Skeletal muscle tissue (tissue), 4 donors: Measurements from ENCODE around the gene MATN4. TPM values are rescaled to one million over a fixed set of nuclear protein-coding genes. Genes with fewer than 3 reads are reported as not detected.
A peak's percentile ranks its signal among the peaks of the same experiment; 100 is the strongest.
"Not testable (repeated sequence)": the region's sequence is repeated elsewhere in the genome, so short reads cannot be mapped to it uniquely, and the experiment has no call there.

Source experiments
- H3K27ac ChIP-seq: one replicate; pipeline ENCODE4 v1.7.0; 2013; ENCODE audit warnings: mild to moderate bottlenecking, low read depth, low read length, inconsistent platforms
- H3K27me3 ChIP-seq, 3 donors: one replicate each; pipeline ENCODE4 v1.7.0; 2013; ENCODE audit warnings: low read length in 3 of 3; ENCODE audit not compliant: control insufficient read depth in 3 of 3, insufficient read depth in 3 of 3
- H3K36me3 ChIP-seq, 3 donors: one replicate each; pipeline ENCODE4 v1.7.0; 2013; ENCODE audit warnings: low read length in 3 of 3; ENCODE audit not compliant: control insufficient read depth in 3 of 3, insufficient read depth in 3 of 3
- H3K4me1 ChIP-seq, 3 donors: one replicate each; pipeline ENCODE4 v1.7.0; 2013; ENCODE audit warnings: low read length in 3 of 3, mild to moderate bottlenecking in 3 of 3; ENCODE audit not compliant: control insufficient read depth in 3 of 3, insufficient read depth in 3 of 3
- H3K4me3 ChIP-seq, 3 donors: one replicate each; pipeline ENCODE4 v1.7.0; 2013; ENCODE audit warnings: low read length in 3 of 3
- H3K9ac ChIP-seq, 3 donors: one replicate each; pipeline ENCODE4 v1.7.0; 2013; ENCODE audit warnings: low read length in 3 of 3, mild to moderate bottlenecking in 3 of 3, moderate library complexity in 2 of 3, low read depth in 1 of 3
- H3K9me3 ChIP-seq, 3 donors: one replicate each; pipeline ENCODE4 v1.7.0; 2013; ENCODE audit warnings: low read length in 3 of 3; ENCODE audit not compliant: control insufficient read depth in 3 of 3
- total RNA-seq: library from RNA; depleted of rRNA; stranded (reverse); fragments of >200 nt; gene quantifications from one replicate; pipeline ENCODE4 v1.2.3, GENCODE V29; 2014
- donor health status: Osteomylitis.

MATN4 gene
- total RNA-seq = 0.52 TPM

- Histone ChIP-seq H3K27ac (no peak within 1 kb of the TSS), H3K36me3 (no peaks in the 10 kb centered on the region), H3K9ac (peak within 1 kb of the TSS in 1 of 3 donors; percentile 33), H3K4me3 (peak within 1 kb of the TSS in 1 of 3 donors; percentile 6), H3K4me1 (peaks cover 8 to 18% (median 10%) of the 10 kb centered on the region in 3 donors), H3K9me3 (no peaks in the 10 kb centered on the region), H3K27me3 (peaks cover 36 to 50% (median 50%) of the 10 kb centered on the region in 3 donors)
Observed at GRCh38 chr20:45308117-45308778, at the start of gene MATN4. TSS of gene MATN4 (minus strand) at chr20:45308299. CDS start at chr20:45305582, 2,717 bp downstream.

GRCh38 chr20:45355209-45356084, 47.3 kb upstream of the MATN4 start:
- Histone ChIP-seq H3K4me1 (peaks cover 27 to 53% (median 34%) of the 10 kb centered on the region in 3 donors), H3K36me3 (no peaks in the 10 kb centered on the region), H3K9me3 (no peaks in the 10 kb centered on the region), H3K4me3 (no peak overlapping the region), H3K27me3 (no peaks in the 10 kb centered on the region), H3K9ac (peak overlapping the region in 1 of 3 donors; percentile 29), H3K27ac (peak overlapping the region; percentile 61)

DNA sequence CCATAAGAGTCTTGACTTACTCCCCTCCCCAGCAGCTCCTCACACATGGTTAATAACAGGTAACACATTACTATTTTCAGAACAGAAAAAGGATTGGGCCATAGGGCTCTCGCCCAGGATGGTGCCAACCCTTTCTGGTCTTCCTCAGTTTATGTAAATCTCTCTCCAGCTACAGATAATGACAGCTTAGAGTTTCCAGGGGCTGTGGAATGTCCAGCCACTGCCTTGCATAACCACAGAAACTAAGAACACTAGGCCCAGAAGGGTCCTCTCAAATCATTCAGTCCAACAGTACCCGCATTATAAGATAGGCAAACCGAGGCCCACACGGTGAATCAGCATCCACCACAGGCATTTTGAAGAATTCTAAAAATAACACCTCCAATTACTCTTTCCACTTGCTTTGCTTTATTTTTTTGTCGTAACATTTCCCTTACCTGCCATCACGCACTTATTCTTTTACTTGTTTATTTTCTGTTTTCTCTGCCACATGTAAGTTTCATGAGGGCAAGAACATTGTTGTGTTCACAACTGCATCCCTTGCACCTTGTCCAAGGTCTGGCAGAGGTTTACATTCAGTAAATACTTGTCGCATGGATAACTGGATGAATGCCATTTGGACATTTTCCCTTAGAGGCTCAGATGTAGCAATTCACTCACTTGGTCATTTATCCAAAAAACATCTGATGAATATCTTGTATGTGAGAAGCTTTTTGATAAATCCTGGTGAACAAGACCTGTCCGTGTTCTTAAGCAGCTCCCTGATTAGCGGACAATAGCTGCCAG, 46.5 kb upstream of the MATN4 start:
- Histone ChIP-seq H3K36me3 (no peaks in the 10 kb centered on the region), H3K4me1 (peaks cover 24 to 48% (median 30%) of the 10 kb centered on the region in 3 donors), H3K9ac (peak overlapping the region in 2 of 3 donors; percentile 15 to 29), H3K4me3 (no peak overlapping the region), H3K9me3 (no peaks in the 10 kb centered on the region), H3K27ac (peak overlapping the region; percentile 61), H3K27me3 (no peaks in the 10 kb centered on the region)

- Histone ChIP-seq H3K27me3 (no peaks in the 10 kb centered on the region), H3K9me3 (no peaks in the 10 kb centered on the region), H3K27ac (no peak overlapping the region), H3K4me1 (peaks cover 16 to 39% (median 22%) of the 10 kb centered on the region in 3 donors), H3K9ac (no peak overlapping the region), H3K4me3 (no peak overlapping the region), H3K36me3 (no peaks in the 10 kb centered on the region)
Observed at GRCh38 chr20:45353746-45354145, 45.6 kb upstream of the MATN4 start.

- no peaks in the 10 kb centered on the region for H3K9me3 ChIP-seq
- H3K36me3 ChIP-seq = no peaks in the 10 kb centered on the region
- H3K4me1 ChIP-seq = peaks cover 7 to 29% (median 15%) of the 10 kb centered on the region in 3 donors
- H3K9ac ChIP-seq = no peak overlapping the region
- no peaks in the 10 kb centered on the region for H3K27me3 ChIP-seq
- H3K27ac ChIP-seq = no peak overlapping the region
- no peak overlapping the region for H3K4me3 ChIP-seq
Observed at GRCh38 chr20:45352729-45353128, 44.6 kb upstream of the MATN4 start.

GRCh38 chr20:45350795-45351194, 42.7 kb upstream of the MATN4 start:
- not testable (repeated sequence) for H3K9ac ChIP-seq, H3K9me3 ChIP-seq, H3K4me3 ChIP-seq, H3K36me3 ChIP-seq, H3K27ac ChIP-seq, H3K27me3 ChIP-seq
- H3K4me1 ChIP-seq = peaks cover 17 to 36% (median 20%) of the 10 kb centered on the region in 3 donors

- Histone ChIP-seq H3K27me3 (no peaks in the 10 kb centered on the region), H3K36me3 (peaks cover 0 to 5% (median 0%) of the 10 kb centered on the region in 3 donors), H3K9ac (no peak overlapping the region), H3K4me3 (no peak overlapping the region), H3K4me1 (peaks cover 22 to 37% (median 26%) of the 10 kb centered on the region in 3 donors), H3K9me3 (no peaks in the 10 kb centered on the region), H3K27ac (no peak overlapping the region)
Observed at GRCh38 chr20:45350217-45350616, 42.1 kb upstream of the MATN4 start.

DNA sequence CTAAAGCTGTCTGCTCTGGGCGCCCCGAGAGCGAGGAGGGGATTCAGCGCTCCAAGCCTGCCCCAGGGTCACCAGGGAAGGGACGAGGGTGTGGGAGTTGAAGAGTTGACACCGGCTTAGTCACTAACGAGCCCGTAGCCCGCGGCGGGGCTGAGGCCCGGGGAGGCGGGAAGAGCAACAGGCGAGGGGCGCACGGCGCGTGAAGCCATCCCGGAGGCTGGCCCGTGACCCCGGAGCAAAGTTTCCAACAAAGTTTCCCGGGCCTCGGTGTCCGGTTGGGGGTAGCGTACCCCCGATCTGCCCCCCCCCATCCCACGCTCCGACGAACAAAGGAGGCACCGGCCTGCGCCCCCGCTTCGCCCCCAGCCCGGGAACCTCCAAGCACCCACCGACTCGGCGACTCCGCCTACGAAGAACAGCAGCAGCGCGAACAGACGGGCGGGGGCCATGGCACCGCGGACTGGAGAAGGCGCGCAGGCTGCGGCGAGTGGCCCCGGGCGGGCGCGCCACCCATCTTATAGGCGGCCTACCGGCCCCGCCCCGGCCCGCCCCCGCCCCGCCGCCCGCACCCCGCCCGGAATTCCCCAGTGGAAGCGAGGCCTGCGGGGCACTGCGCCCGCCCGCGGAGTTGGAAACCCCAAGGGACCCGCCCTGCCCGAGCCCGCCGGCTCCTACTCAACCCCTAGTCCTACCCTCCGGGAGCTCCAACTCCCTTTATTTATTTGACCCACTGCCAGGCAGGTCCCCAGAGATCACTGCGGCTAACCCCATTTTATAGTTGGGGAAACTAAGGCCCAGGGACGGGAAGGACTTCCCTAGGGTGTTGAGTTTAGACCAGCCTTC, 40.1 kb upstream of the MATN4 start, which contains the start of gene SDC4:
Gene SDC4, minus strand, starts transcription at position 489 of the 843 bp plus-strand sequence. Its CDS starts 40 bp downstream, at position 449.
- H3K4me1 ChIP-seq = peaks cover 40 to 46% (median 42%) of the 10 kb centered on the region in 3 donors
- H3K9ac ChIP-seq = peak within 1 kb of the TSS; percentile 97 to 98 (median 98)
- H3K9me3 ChIP-seq = no peaks in the 10 kb centered on the region
- peaks cover 0 to 5% (median 0%) of the 10 kb centered on the region in 3 donors for H3K36me3 ChIP-seq
- H3K27ac ChIP-seq = peak within 1 kb of the TSS; percentile 96
- H3K27me3 ChIP-seq = no peaks in the 10 kb centered on the region
- H3K4me3 ChIP-seq = peak within 1 kb of the TSS; percentile 73 to 91 (median 87)
